ENCODE measurements around the gene LCN6. TPM values are rescaled to one million over a fixed set of nuclear protein-coding genes. Genes with fewer than 3 reads are reported as not detected.
A peak's percentile ranks its signal among the peaks of the same experiment; 100 is the strongest.

The LCN6 gene
- total and polyA plus RNA-seq, 4 donors = 1.4 to 12.3 (median 8.6) TPM; not detected in 1

GRCh38 chr9:136714893-136715274 lies 33.4 kb downstream of the LCN6 start:
- Histone ChIP-seq H3K27ac (ENCODE audit: low read depth in 1 of 2, low read length in 1 of 2) (peak overlapping the region; percentile 47 to 88), H3K9ac (ENCODE audit: insufficient read depth in 1 of 2, low read length in 2 of 2) (no peak overlapping the region), H3K9me3 (ENCODE audit: control insufficient read depth in 4 of 4, insufficient read depth in 3 of 4, low read length in 3 of 4) (no peaks in the 10 kb centered on the region), H3K36me3 (ENCODE audit: control insufficient read depth in 4 of 4, insufficient read depth in 4 of 4, low read length in 4 of 4) (no peaks in the 10 kb centered on the region), H3K27me3 (ENCODE audit: control insufficient read depth in 3 of 3, insufficient read depth in 3 of 3, low read length in 2 of 3) (no peaks in the 10 kb centered on the region), H3K4me3 (no peak overlapping the region), H3K4me1 (ENCODE audit: control insufficient read depth in 5 of 5, insufficient read depth in 5 of 5, low read length in 5 of 5) (peaks cover 0 to 23% (median 8%) of the 10 kb centered on the region in 5 donors)
- TF ChIP-seq CTCF (IDR thresholded peaks at IDR 0.05; ENCODE audit: control extremely low read depth, extremely low read depth) = no peak
- WGBS, 2 donors = 19 to 36% methylated on average over 8 of the region's 8 CpGs
- no peak for DNase-seq
- no peak for ATAC-seq (ENCODE audit: insufficient read depth, low FRiP score)

- Histone ChIP-seq H3K9ac (ENCODE audit: insufficient read depth in 1 of 2, low read length in 2 of 2) (no peak overlapping the region), H3K36me3 (ENCODE audit: control insufficient read depth in 4 of 4, insufficient read depth in 4 of 4, low read length in 4 of 4) (no peaks in the 10 kb centered on the region), H3K4me1 (ENCODE audit: control insufficient read depth in 5 of 5, insufficient read depth in 5 of 5, low read length in 5 of 5) (peaks cover 0 to 23% (median 8%) of the 10 kb centered on the region in 5 donors), H3K27ac (ENCODE audit: low read depth in 1 of 2, low read length in 1 of 2) (peak overlapping the region; percentile 71 to 88), H3K27me3 (ENCODE audit: control insufficient read depth in 3 of 3, insufficient read depth in 3 of 3, low read length in 2 of 3) (no peaks in the 10 kb centered on the region), H3K4me3 (no peak overlapping the region), H3K9me3 (ENCODE audit: control insufficient read depth in 4 of 4, insufficient read depth in 3 of 4, low read length in 3 of 4) (no peaks in the 10 kb centered on the region)
- DNase-seq = peak in 1 of 3 donors; percentile 63
- WGBS, 2 donors = 30 to 42% methylated on average over 17 of the region's 17 CpGs
- no peak for TF ChIP-seq CTCF (IDR thresholded peaks at IDR 0.05; ENCODE audit: control extremely low read depth, extremely low read depth)
- peak; percentile 15 for ATAC-seq (ENCODE audit: insufficient read depth, low FRiP score)
Observed at GRCh38 chr9:136714096-136714892, 34.0 kb downstream of the LCN6 start.

GRCh38 chr9:136713550-136713949 lies 34.8 kb downstream of the LCN6 start:
- H3K9ac ChIP-seq (ENCODE audit: insufficient read depth in 1 of 2, low read length in 2 of 2) = peak overlapping the region in 1 of 2 donors; percentile 11
- TF ChIP-seq CTCF (IDR thresholded peaks at IDR 0.05; ENCODE audit: control extremely low read depth, extremely low read depth) = no peak
- WGBS, 2 donors = 27 to 35% methylated on average over 8 of the region's 8 CpGs
- H3K4me1 ChIP-seq (ENCODE audit: control insufficient read depth in 5 of 5, insufficient read depth in 5 of 5, low read length in 5 of 5) = peaks cover 0 to 23% (median 8%) of the 10 kb centered on the region in 5 donors
- H3K36me3 ChIP-seq (ENCODE audit: control insufficient read depth in 4 of 4, insufficient read depth in 4 of 4, low read length in 4 of 4) = no peaks in the 10 kb centered on the region
- peak overlapping the region; percentile 71 to 77 for H3K27ac ChIP-seq (ENCODE audit: low read depth in 1 of 2, low read length in 1 of 2)
- no peak for ATAC-seq (ENCODE audit: insufficient read depth, low FRiP score)
- H3K9me3 ChIP-seq (ENCODE audit: control insufficient read depth in 4 of 4, insufficient read depth in 3 of 4, low read length in 3 of 4) = no peaks in the 10 kb centered on the region
- no peaks in the 10 kb centered on the region for H3K27me3 ChIP-seq (ENCODE audit: control insufficient read depth in 3 of 3, insufficient read depth in 3 of 3, low read length in 2 of 3)
- DNase-seq = no peak
- no peak overlapping the region for H3K4me3 ChIP-seq

All from lung (tissue), 12 donors.